Measurements from ENCODE around the gene FAM169A.
"Not testable (repeated sequence)": the region's sequence is repeated elsewhere in the genome, so short reads cannot be mapped to it uniquely, and the experiment has no call there.

The FAM169A gene

GRCh38 chr5:74798977-74799911 lies 66.9 kb downstream of the FAM169A start:
- no peak for DNase-seq (ENCODE audit: low read depth)

- not testable (repeated sequence) for DNase-seq (ENCODE audit: low read depth)
Observed at GRCh38 chr5:74791669-74792068, 74.5 kb downstream of the FAM169A start.

GRCh38 chr5:74787424-74787823 lies 78.8 kb downstream of the FAM169A start:
- no peak for DNase-seq (ENCODE audit: low read depth)

GRCh38 chr5:74786851-74787250 lies 79.3 kb downstream of the FAM169A start:
- no peak for DNase-seq (ENCODE audit: low read depth)

GRCh38 chr5:74778609-74779008 lies 87.6 kb downstream of the FAM169A start:
- no peak for DNase-seq (ENCODE audit: low read depth)

- no peak for DNase-seq (ENCODE audit: low read depth)
Observed at GRCh38 chr5:74772359-74772758, 93.8 kb downstream of the FAM169A start.

- DNase-seq (ENCODE audit: low read depth), result no peak
Observed at GRCh38 chr5:74767579-74767913, 98.6 kb downstream of the FAM169A start.

GRCh38 chr5:74766849-74767578 lies 99.2 kb downstream of the FAM169A start, which contains the start of the genes GFM2 and NSA2:
Gene GFM2, minus strand, starts transcription at chr5:74767117. Its CDS starts 3,375 bp downstream, at chr5:74763742.
Gene NSA2, plus strand, starts transcription at chr5:74767249. Its CDS starts 112 bp downstream, at chr5:74767361.
- DNase-seq (ENCODE audit: low read depth), result peak; percentile 86

GRCh38 chr5:74766418-74766848 lies 99.8 kb downstream of the FAM169A start:
- no peak for DNase-seq (ENCODE audit: low read depth)

GRCh38 chr5:74765929-74766328 lies 100.3 kb downstream of the FAM169A start:
- DNase-seq (ENCODE audit: low read depth), result no peak

GRCh38 chr5:74765201-74765600 lies 101.0 kb downstream of the FAM169A start:
- no peak for DNase-seq (ENCODE audit: low read depth)

- no peak for DNase-seq (ENCODE audit: low read depth)
Observed at GRCh38 chr5:74763504-74763903, 102.7 kb downstream of the FAM169A start.

- no peak for DNase-seq (ENCODE audit: low read depth)
Observed at GRCh38 chr5:74762599-74762998, 103.6 kb downstream of the FAM169A start.

GRCh38 chr5:74761241-74761640 lies 104.9 kb downstream of the FAM169A start:
- no peak for DNase-seq (ENCODE audit: low read depth)

GRCh38 chr5:74748742-74749141 lies 117.4 kb downstream of the FAM169A start:
- DNase-seq (ENCODE audit: low read depth), result not testable (repeated sequence)

GRCh38 chr5:74738406-74738805 lies 127.8 kb downstream of the FAM169A start:
- DNase-seq (ENCODE audit: low read depth), result no peak

GRCh38 chr5:74736759-74737158 lies 129.4 kb downstream of the FAM169A start:
- DNase-seq (ENCODE audit: low read depth), result no peak
